Measurements from ENCODE around the gene CRIP3. TPM values are rescaled to one million over a fixed set of nuclear protein-coding genes. Genes with fewer than 3 reads are reported as not detected.

The CRIP3 gene
- total and polyA plus RNA-seq, 2 of the 4 experiments (the other 2 are of a cell fraction): not detected

DNA sequence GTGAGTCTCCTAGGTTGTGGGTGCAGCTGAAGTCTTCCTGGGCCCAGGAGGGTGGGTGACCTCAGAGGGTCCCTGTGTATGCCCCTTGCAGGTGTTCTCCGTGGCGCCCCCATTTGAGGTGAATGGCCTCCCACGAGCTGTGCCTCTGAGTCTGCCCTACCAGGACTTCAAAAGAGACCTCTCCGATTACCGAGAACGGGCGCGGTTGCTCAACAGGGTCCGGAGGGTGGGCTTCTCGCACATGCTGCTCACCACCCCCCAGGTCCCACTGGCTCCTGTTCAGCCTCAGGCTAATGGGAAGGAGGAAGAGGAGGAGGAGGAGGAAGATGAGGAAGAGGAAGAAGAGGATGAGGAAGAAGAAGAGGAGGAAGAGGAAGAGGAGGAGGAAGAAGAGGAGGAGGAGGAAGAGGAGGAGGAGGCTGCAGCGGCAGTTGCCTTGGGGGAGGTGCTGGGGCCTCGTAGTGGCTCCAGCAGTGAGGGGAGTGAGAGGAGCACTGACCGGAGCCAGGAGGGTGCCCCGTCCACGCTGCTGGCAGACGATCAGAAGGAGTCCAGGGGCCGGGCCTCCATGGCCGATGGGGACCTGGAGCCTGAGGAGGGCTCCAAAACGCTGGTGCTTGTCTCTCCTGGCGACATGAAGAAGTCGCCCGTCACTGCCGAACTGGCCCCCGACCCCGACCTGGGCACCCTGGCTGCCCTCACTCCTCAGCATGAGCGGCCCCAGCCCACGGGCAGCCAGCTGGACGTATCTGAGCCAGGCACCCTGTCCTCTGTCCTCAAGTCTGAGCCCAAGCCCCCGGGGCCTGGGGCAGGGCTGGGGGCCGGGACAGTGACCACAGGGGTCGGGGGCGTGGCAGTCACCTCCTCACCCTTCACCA, 25.8 kb downstream of the CRIP3 start:
- H3K4me3 ChIP-seq (ENCODE audit: insufficient read depth, low read depth, low read length): no peak overlapping the region
- dilution Hi-C loops (cut with HindIII; ENCODE audit: low sequenced_read_pairs, unreplicated experiment) (no loop called here), in situ Hi-C loops (cut with MboI; ENCODE audit: low sequenced_read_pairs) (no loop called here), intact Hi-C loops (cut with micrococcal nuclease) (no loop called here)
- no peak overlapping the region for H4K8ac ChIP-seq (ENCODE audit: low read depth in 2 of 2, low read length in 2 of 2)
- no peak overlapping the region for H2BK20ac ChIP-seq (ENCODE audit: low read depth, low read length)
- no peak overlapping the region for H2AK9ac ChIP-seq (replicated peaks; ENCODE audit: low read depth, low read length, poor library complexity)
- H4K20me1 ChIP-seq (ENCODE audit: insufficient read depth, low read length): no peaks in the 10 kb centered on the region
- ChIA-PET CTCF (no interaction called here), POLR2A (ENCODE audit: unreplicated experiment) (no interaction called here)
- H4K5ac ChIP-seq (ENCODE audit: low read depth, low read length): no peak overlapping the region
- TF ChIP-seq MAZ (IDR thresholded peaks at IDR 0.05; ENCODE audit: borderline replicate concordance, low read depth, low read length): no peak
- TF ChIP-seq, protein P1, sequence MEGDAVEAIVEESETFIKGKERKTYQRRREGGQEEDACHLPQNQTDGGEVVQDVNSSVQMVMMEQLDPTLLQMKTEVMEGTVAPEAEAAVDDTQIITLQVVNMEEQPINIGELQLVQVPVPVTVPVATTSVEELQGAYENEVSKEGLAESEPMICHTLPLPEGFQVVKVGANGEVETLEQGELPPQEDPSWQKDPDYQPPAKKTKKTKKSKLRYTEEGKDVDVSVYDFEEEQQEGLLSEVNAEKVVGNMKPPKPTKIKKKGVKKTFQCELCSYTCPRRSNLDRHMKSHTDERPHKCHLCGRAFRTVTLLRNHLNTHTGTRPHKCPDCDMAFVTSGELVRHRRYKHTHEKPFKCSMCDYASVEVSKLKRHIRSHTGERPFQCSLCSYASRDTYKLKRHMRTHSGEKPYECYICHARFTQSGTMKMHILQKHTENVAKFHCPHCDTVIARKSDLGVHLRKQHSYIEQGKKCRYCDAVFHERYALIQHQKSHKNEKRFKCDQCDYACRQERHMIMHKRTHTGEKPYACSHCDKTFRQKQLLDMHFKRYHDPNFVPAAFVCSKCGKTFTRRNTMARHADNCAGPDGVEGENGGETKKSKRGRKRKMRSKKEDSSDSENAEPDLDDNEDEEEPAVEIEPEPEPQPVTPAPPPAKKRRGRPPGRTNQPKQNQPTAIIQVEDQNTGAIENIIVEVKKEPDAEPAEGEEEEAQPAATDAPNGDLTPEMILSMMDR (conservative IDR thresholded peaks at IDR 0.05; ENCODE audit: low read depth, low read length): no peak
- no peak for TF ChIP-seq FOS (IDR thresholded peaks at IDR 0.05; ENCODE audit: low read depth, low read length)
- TF ChIP-seq RCOR1 (IDR thresholded peaks at IDR 0.05; ENCODE audit: insufficient replicate concordance, low read length): no peak
- TF ChIP-seq RAD21 (IDR thresholded peaks at IDR 0.05; ENCODE audit: low read length): no peak
- TF ChIP-seq, protein P2, sequence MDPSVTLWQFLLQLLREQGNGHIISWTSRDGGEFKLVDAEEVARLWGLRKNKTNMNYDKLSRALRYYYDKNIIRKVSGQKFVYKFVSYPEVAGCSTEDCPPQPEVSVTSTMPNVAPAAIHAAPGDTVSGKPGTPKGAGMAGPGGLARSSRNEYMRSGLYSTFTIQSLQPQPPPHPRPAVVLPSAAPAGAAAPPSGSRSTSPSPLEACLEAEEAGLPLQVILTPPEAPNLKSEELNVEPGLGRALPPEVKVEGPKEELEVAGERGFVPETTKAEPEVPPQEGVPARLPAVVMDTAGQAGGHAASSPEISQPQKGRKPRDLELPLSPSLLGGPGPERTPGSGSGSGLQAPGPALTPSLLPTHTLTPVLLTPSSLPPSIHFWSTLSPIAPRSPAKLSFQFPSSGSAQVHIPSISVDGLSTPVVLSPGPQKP (IDR thresholded peaks at IDR 0.05; ENCODE audit: borderline replicate concordance, low read depth, low read length): no peak
- TF ChIP-seq POLR2A (IDR thresholded peaks at IDR 0.05; ENCODE audit: low read depth, low read length): no peak
- no peak for TF ChIP-seq MXI1 (IDR thresholded peaks at IDR 0.05; ENCODE audit: borderline replicate concordance, low read depth, low read length)
- no peak for TF ChIP-seq CHD1 (IDR thresholded peaks at IDR 0.05; ENCODE audit: low read depth, low read length)
- no peak for TF ChIP-seq BHLHE40 (IDR thresholded peaks at IDR 0.05; ENCODE audit: low read depth, low read length)
- no peak for TF ChIP-seq NFE2L2 (IDR thresholded peaks at IDR 0.05; ENCODE audit: low read depth, low read length)
- TF ChIP-seq CEBPB (IDR thresholded peaks at IDR 0.05; ENCODE audit: low read depth, low read length): no peak
- no peak for TF ChIP-seq MAFK (IDR thresholded peaks at IDR 0.05; ENCODE audit: low read depth, low read length)
- no peak for TF ChIP-seq SMC3 (IDR thresholded peaks at IDR 0.05; ENCODE audit: low read depth, low read length)
- H4K91ac ChIP-seq (ENCODE audit: insufficient read depth, low read depth, low read length): no peak overlapping the region
- no peak overlapping the region for H2BK120ac ChIP-seq (ENCODE audit: low read depth, low read length)
- no peaks in the 10 kb centered on the region for H3K36me3 ChIP-seq (ENCODE audit: control insufficient read depth, insufficient read depth, low read length)
- no peak overlapping the region for H3K27ac ChIP-seq (ENCODE audit: insufficient read depth, low read length)
- H3K4me1 ChIP-seq (ENCODE audit: control insufficient read depth, insufficient read depth, low read length): peaks cover 8% of the 10 kb centered on the region
- H3K56ac ChIP-seq (ENCODE audit: extremely low read depth, insufficient read depth, low read length): no peak overlapping the region
- peaks cover 37% of the 10 kb centered on the region for H3K27me3 ChIP-seq (ENCODE audit: control insufficient read depth, insufficient read depth, low read length)
- H3K9me1 ChIP-seq (ENCODE audit: insufficient read depth, low read length): peaks cover 1% of the 10 kb centered on the region; the same call in 1 of the 2 replicates
- no peak overlapping the region for H2BK5ac ChIP-seq (ENCODE audit: low read depth, low read length, poor library complexity, severe bottlenecking)
- H3K18ac ChIP-seq (ENCODE audit: low read depth, low read length): no peak overlapping the region
- no peak overlapping the region for H3K23ac ChIP-seq (ENCODE audit: low read depth, low read length)
- no peak overlapping the region for H2AFZ ChIP-seq (replicated peaks; ENCODE audit: low read length, poor library complexity)
- no peak for DNase-seq
- H3K9me3 ChIP-seq (ENCODE audit: control insufficient read depth, insufficient read depth, low read length): no peaks in the 10 kb centered on the region
- no peak overlapping the region for H3K4ac ChIP-seq (ENCODE audit: low read depth, low read length)
- H3K14ac ChIP-seq (replicated peaks; ENCODE audit: low read depth, low read length): no peak overlapping the region
- H3K9ac ChIP-seq (ENCODE audit: low read depth, low read length): no peak overlapping the region
- no peak for ATAC-seq (ENCODE audit: low read depth)
- no peak overlapping the region for H3K4me2 ChIP-seq (ENCODE audit: low read depth, low read length)
- no peak overlapping the region for H2BK15ac ChIP-seq (ENCODE audit: low read depth, low read length)
- 64% methylated on average over 22 of the region's 32 CpGs; no CpG with 5 or more reads in 1 of the 2 experiments for WGBS, 2 experiments (ENCODE audit: extremely low coverage in 2 of 2, insufficient read length in 1 of 2)
- no peaks in the 10 kb centered on the region for H3K79me1 ChIP-seq (ENCODE audit: low read depth in 1 of 2, low read length in 2 of 2)
- BruUV-seq (replicated peaks): no TSS peak
- no peak overlapping the region for H2AK5ac ChIP-seq (ENCODE audit: low read depth, low read length)

Measured in IMR-90 (cell line).